HG03095 (cell line): ENCODE data around the gene BACH1.

Source experiments
- ATAC-seq: cut with Tn5 transposase; IDR thresholded peaks from one replicate; pipeline ENCODE4 v1.9.1; 2021; ENCODE audit warnings: moderate library complexity; ENCODE audit not compliant: unreplicated experiment

The BACH1 gene

GRCh38 chr21:29313662-29314408 lies 15.1 kb downstream of the BACH1 start:
- no peak for ATAC-seq

GRCh38 chr21:29315131-29315749 lies 16.5 kb downstream of the BACH1 start:
- no peak for ATAC-seq

DNA sequence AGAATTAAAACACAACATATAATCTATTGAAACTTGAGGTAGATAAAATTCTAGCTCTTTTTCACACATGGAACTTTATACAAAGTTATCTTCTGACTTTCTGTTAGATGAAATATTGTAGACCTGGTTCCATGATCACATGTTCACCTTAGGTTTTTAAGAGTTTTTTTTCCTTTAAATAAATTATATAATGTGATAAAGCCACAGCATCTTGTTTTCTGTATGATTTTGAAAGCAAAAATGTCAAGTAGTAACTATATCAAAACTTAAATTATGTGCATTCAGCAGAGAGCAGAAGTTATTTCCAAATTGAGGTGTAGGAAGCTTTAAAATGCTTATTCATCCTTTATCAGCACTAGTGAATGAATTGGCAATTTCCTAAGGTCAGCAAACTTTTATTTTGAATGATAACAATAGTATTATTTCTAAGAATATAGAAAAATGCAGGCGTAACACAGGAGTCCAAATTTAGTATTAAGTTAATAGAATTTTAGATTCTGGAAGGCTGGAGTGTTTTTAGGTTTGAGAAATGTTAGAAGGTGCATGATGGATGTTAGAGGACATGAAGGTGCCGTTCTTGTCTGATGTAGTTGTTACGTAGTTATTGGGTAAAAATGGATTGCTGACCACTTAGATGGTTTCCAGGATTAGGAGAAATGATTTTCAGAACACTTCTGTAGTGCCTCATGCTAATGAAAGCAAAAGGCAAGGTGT lies 17.5 kb downstream of the BACH1 start:
- no peak for ATAC-seq

DNA sequence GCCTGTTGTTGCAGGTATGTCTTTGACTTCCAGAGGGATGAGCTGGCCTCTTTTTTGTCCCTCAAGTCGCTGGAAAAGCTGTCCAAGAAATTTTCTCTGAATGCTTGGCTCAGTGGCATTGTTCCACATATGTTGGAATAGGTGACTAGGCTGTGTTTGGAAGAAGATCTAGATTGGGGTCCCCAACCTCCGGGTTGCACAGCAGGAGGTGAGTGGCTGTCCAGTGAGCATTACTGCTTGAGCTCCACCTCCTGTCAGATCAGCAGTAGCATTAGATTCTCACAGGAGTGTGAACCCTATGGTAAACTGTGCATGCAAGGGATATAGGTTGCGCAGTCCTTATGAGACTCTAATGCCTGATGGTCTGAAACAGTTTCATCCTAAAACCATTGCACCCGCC lies 18.1 kb downstream of the BACH1 start:
- no peak for ATAC-seq

DNA sequence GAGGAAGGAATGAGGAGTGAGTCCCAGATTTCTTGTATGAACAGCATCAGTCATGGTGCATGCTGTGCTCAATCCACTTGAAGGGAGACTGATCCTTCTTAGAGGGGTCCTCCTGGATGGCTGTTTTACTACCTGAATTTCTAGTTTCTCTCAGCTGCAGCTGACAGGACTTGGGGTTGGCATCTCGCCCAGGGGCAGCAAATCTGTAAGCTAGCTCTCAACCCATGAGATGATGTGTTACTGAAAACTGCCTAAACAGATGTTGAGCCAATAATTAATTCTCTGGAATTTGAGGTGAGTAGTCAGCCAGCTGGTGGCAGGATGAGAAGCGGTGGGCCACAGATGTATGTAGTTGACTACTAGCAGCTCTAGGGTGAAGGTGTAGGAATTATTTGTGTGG lies 19.6 kb downstream of the BACH1 start:
- ATAC-seq, result no peak

DNA sequence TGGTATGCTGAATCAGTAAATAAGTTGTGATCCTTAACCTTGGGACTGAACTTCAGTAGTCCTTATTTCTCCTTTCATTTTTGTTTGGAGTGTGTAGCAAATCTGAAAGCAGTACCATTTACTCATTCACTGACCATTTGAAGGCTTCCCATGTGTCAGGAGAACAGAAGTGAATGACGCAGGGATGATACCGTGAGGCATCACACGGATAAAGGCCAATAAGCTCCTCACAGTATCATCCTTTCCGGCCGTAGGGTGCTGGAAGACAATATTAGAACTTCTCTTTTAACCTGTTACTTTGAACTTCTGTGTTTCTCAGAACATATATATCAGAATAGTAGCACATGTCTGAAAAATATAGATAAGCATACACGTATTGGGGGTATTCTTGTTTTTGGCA lies 21.3 kb downstream of the BACH1 start:
- no peak for ATAC-seq

DNA sequence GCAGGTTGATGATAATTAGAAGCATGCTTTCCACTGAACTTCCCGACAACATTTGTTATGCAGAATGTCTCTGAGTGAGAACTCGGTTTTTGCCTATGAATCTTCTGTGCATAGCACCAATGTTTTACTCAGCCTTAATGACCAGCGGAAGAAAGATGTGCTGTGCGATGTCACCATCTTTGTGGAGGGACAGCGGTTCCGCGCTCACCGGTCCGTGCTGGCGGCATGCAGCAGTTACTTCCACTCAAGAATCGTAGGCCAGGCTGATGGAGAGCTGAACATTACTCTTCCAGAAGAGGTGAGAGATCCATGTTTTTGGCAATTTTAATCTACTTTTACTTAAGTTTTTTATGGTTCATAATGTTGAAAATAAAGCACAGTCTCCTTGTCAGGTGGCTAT lies 22.5 kb downstream of the BACH1 start:
- ATAC-seq, result no peak

- no peak for ATAC-seq
These were observed 23.5 kb downstream of the BACH1 start for GRCh38 chr21:29321932-29322928.

DNA sequence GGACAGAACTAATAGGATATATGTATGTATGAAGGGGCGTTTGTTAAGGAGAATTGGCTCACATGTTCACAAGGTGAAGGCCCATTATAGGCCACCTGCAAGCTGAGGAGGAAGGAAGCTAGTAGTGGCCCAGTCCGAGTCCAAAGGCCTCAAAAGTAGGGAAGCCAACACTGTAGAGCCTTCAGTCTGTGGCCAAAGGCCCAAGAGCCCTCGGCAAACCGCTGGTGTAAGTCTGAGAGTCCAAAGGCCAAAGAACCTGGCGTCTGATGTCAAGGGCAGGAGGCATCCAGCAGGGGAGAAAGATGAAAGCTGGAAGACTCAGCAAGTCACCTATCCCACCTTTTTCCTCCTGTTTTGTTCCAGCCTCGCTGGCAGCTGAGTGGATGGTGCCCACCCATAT lies 24.5 kb downstream of the BACH1 start:
- ATAC-seq, result no peak

DNA sequence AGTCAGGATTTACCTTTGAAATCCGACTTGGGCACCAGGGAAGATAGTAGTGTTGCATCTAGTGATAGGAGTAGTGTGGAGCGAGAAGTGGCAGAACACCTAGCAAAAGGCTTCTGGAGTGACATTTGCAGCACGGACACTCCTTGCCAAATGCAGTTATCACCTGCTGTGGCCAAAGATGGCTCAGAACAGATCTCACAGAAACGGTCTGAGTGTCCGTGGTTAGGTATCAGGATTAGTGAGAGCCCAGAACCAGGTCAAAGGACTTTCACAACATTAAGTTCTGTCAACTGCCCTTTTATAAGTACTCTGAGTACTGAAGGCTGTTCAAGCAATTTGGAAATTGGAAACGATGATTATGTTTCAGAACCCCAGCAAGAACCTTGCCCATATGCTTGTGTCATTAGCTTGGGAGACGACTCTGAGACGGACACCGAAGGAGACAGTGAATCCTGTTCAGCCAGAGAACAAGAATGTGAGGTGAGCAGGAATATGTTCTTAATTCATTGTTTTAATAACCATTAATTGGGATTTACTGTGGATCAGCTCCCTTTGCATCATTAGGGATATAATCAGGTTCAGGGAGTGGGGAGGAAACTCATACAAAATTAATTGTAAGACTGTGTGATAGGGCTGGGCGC lies 28.3 kb downstream of the BACH1 start:
- no peak for ATAC-seq

DNA sequence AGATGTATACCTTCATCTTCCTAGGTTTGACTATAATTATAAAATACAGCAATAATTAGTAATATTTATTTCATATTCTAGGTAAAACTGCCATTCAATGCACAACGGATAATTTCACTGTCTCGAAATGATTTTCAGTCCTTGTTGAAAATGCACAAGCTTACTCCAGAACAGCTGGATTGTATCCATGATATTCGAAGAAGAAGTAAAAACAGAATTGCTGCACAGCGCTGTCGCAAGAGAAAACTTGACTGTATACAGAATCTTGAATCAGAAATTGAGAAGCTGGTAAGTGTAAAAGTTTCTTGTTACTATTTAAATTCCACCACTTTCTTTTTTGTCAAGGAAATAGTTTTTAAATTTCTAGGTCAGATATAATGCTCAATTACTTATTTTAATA lies 30.7 kb downstream of the BACH1 start:
- ATAC-seq, result no peak

DNA sequence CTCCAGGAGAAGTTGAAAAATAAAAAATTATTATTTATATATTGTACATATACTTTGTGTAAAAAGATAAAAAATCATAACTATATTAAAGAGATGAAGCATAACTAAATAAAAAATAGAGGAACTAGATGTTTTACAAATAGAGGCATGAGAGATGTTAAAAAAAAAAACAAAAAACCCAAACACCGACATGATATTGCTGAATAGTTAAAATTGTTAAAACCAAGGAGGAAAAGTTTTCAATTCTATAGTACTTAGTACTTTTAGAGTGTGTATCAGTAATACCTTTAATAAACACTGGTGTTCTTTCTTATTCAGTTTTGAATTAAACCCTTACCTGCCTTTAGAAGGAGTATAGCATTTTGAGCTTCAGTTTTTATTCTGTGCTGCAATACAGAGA lies 32.1 kb downstream of the BACH1 start:
- no peak for ATAC-seq

DNA sequence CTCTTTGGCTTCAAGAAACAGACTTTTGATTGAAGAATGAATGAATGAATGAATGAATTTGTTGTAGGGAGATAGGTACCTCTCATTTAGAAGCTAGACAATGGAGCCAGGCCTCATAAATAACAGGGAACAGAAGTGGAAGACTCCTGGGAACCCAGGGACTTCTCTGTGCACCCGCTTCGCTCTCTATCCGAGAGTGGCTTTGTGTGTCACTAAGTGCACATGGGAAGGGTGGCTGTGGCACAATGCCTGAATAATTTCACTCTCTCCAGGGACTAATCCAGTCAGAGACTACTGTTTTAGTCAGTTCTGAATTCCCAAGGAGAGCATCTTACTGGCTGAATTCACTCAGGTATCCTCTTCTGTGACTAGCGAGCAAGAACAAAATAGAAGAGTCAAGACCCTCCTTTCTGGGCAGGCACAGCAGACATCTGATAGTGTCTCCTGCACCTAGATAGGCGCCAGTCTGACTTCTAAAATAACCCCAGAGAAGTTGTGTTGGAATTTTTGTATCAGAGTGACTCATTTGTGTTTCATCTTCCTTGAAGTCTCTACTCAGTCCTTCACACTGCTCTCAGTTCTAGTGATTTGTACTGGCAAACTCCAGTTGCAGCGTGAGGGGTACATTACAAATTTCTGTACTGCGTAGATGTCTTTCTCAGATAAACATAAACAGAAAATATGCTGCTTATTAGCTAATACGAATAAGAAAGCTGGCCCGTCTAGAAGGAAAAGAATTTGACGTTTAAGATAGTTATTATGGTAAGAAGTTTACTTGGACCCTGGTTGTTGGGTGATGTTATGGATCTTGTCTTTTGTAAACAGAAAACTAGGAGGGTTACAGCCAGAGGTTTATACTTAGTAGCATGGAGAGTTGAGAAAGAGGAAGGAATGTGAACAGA lies 34.0 kb downstream of the BACH1 start:
- ATAC-seq, result no peak

GRCh38 chr21:29333406-29333805 lies 34.7 kb downstream of the BACH1 start:
- ATAC-seq, result no peak

DNA sequence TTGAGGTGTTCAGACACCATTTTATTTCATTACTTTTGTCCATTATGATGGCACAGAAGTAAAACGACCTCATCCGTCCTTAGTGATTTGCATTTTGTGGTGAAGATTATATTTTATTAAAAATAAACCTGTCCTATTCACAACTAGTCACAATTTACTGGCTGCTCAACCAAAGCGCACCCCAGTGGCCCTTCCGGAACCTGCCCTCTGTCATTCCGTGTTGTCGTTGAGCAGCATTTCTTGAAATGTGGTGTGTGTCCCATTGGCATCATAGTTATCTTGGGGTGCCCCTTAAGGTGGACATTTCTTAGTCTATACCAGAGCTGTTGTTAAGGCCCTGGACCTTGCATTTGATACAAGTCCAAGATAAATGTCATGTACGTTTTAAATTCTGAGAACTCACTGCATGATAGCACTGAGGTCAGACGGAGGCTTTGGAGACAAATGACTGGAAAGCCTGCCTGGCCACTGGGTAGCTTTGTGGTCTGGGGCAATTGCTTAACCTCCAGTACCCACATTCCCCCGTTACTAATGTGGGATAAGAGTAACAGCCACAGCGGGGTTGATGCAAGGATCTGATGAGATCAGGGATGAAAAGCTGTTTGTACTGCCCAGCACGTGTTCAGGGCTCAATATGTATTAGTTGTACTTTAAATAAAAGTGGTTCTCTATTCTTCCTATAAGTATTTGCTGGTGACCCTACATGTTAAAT lies 36.2 kb downstream of the BACH1 start:
- ATAC-seq, result no peak

GRCh38 chr21:29335720-29336119 lies 37.0 kb downstream of the BACH1 start:
- no peak for ATAC-seq

- no peak for ATAC-seq
These were observed 39.5 kb downstream of the BACH1 start for GRCh38 chr21:29338256-29338655.

DNA sequence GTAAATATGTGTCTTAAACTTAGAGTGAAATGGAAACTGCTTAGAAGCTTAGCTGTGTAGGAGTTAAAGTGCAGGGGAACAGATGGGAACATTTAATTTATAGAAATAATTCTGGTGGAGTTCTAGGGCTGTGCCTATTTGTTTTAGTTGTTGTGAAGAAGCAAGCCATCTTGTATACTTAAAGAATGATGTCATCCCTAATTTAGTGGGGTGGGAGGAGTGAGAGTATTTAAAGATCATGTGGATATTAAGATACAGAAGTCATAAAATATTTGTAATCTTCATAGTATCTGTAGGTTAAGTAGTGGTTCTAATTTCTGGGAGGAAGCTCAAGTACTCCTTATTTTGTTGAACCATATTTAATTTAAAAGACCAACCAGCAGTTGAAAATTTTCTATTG lies 41.5 kb downstream of the BACH1 start:
- no peak for ATAC-seq
